HL-60/S4 (cell line): ENCODE results near the gene EPM2AIP1.
"Not testable (repeated sequence)": the region's sequence is repeated elsewhere in the genome, so short reads cannot be mapped to it uniquely, and the experiment has no call there.

Experiments used
- in situ Hi-C: fragments of 300-500 bp; cut with MboI; formaldehyde crosslinking; loops from 2 replicates; pipeline ENCODE4 v1.14.3; 2022; ENCODE audit warnings: low sequenced_read_pairs

EPM2AIP1 gene

DNA sequence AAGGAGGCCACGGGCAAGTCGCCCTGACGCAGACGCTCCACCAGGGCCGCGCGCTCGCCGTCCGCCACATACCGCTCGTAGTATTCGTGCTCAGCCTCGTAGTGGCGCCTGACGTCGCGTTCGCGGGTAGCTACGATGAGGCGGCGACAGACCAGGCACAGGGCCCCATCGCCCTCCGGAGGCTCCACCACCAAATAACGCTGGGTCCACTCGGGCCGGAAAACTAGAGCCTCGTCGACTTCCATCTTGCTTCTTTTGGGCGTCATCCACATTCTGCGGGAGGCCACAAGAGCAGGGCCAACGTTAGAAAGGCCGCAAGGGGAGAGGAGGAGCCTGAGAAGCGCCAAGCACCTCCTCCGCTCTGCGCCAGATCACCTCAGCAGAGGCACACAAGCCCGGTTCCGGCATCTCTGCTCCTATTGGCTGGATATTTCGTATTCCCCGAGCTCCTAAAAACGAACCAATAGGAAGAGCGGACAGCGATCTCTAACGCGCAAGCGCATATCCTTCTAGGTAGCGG lies at the start of gene EPM2AIP1:
TSS of gene EPM2AIP1 (minus strand) at position 326 of the 520 bp plus-strand sequence. CDS start at position 272, 54 bp downstream.
- in situ Hi-C loops: no loop called here

DNA sequence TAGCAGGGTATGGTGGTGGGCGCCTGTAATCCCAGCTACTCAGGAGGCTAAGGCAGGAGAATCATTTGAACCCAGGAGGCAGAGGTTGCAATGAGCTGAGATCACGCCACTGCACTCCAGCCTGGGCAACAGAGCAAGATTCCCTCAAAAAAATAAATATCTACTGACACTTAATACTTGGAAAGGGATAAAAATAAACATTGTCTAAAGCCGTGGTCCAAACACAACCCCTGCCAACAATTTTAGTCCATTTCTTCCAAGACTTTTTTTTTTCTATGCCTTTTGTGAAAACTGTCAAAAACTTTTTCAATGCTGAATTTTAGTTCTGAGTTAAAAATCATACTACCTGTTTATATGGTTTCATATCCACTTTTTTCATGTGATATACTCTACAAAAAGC lies 49.8 kb upstream of the EPM2AIP1 start:
- in situ Hi-C loops: not testable (repeated sequence)

- in situ Hi-C loops: no loop called here
These were observed 48.7 kb upstream of the EPM2AIP1 start for GRCh38 chr3:37041546-37042195.

- in situ Hi-C loops: no loop called here
These were observed 47.3 kb upstream of the EPM2AIP1 start for GRCh38 chr3:37040231-37040630.

- in situ Hi-C loops: no loop called here
These were observed 46.4 kb upstream of the EPM2AIP1 start for GRCh38 chr3:37039161-37039846.

DNA sequence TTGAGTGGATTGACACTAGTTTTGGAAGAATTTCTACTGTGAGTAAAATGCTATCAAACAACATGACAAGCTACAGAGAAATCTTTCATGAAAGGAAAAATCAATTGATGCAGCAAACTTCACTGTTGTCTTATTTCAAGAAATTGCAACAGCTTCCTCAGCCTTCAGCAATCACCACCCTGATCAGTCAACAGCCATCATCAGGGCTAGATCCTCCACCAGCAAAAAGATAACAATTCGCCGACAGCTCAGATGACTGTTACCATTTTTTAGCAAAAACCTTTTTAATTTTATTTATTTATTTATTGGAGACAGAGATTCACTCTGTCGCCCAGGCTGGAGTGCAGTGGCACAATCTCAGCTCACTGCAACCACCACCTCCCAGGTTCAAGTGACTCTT lies 44.4 kb upstream of the EPM2AIP1 start:
- in situ Hi-C loops: no loop called here

- in situ Hi-C loops: no loop called here
These were observed 40.0 kb upstream of the EPM2AIP1 start for GRCh38 chr3:37032961-37033360.

GRCh38 chr3:37031096-37031682 lies 38.3 kb upstream of the EPM2AIP1 start:
- in situ Hi-C loops: no loop called here

DNA sequence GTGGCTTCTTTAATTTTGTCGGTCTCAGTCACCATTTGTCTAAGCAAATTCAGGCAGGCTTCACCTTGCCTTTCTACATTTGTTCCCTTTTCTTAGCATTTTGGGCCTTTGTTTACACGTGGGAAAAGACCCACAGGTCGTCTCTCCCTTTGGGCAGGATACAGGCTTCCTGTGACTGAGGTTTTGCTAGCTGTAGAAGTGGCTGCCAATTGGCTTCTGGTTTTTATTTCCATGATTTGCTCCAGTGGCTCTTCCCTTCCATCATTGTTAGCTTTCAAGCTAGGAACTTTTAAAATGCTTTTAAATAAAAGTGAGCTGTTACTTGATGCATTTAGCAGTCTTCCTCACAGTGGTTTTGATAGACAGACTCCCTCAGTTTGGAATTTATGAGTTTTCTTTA lies 37.7 kb upstream of the EPM2AIP1 start:
- in situ Hi-C loops: no loop called here

DNA sequence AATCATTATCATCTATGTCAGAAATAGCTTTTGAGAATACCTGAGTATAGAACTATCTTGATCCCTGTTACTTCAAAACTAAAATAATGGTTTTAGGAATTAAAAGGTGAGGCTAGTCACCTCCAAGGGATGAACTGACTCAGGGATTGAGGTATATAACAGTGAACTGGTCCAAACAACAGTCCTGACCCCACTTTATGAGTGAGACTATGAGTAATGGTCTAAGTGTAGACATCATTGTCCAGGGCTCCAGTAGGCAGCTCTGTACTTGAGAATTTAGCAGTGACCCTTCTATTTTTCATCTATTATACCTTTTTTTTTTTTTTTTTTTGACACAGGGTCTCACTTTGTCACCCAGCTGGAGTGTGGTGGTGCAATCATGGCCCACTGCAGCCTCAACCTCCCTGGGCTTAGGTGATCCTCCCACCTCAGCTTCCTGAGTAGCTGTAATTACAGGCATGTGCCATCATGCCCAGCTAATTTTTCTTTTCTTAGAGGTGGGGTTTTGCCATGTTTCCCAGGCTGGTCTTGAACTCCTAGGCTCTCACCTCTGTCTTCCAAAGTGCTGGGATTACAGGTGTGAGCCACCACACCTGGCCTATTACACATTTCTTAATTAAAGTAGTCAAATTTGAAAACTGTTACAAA lies 36.7 kb upstream of the EPM2AIP1 start:
- in situ Hi-C loops: no loop called here

DNA sequence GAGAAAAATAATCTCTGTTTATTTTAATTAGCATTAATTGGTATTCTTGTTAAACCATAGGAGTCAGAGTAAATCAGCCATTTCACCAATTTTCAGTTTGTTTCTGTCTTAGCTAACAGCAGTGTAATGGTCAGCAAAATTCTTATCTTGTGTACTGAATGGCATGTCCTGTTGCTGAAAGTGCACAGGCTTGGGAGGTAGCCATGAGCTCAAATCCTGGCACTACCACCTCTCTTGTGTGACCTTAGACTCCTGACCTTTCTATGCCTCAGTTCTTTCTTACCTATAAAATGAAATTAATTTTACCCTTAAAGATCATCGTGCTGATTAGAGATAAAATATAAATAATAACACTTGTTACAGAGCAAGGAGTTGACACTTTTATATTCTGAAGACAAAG lies 36.2 kb upstream of the EPM2AIP1 start:
- in situ Hi-C loops: no loop called here

GRCh38 chr3:37028329-37028728 lies 35.4 kb upstream of the EPM2AIP1 start:
- in situ Hi-C loops: no loop called here

- in situ Hi-C loops: no loop called here
These were observed 33.9 kb upstream of the EPM2AIP1 start for GRCh38 chr3:37026851-37027250.

GRCh38 chr3:37025561-37026335 lies 32.8 kb upstream of the EPM2AIP1 start:
- in situ Hi-C loops: no loop called here

GRCh38 chr3:37024820-37025405 lies 32.0 kb upstream of the EPM2AIP1 start:
- in situ Hi-C loops: no loop called here

DNA sequence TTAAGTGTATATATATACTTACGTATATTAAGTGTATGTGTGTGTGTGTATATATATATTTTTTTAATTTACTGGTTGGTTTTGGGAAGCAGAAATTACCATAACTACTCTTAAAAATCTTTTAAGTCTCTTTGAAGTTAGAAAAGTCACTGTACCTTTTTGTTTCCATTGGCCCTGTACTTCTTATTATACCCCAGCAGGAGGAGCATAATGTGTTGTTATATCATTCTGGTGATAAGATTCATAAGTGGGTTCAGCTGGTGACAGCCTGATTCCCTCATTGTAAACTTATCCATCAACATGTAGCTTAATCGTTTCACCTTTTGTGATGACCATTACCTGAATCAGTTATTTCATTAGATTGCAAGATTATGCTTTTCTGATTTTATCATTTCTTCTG lies 31.2 kb upstream of the EPM2AIP1 start:
- in situ Hi-C loops: no loop called here

GRCh38 chr3:37017683-37018082 lies 24.8 kb upstream of the EPM2AIP1 start:
- in situ Hi-C loops: no loop called here

- in situ Hi-C loops: no loop called here
These were observed 24.0 kb upstream of the EPM2AIP1 start for GRCh38 chr3:37016903-37017302.

DNA sequence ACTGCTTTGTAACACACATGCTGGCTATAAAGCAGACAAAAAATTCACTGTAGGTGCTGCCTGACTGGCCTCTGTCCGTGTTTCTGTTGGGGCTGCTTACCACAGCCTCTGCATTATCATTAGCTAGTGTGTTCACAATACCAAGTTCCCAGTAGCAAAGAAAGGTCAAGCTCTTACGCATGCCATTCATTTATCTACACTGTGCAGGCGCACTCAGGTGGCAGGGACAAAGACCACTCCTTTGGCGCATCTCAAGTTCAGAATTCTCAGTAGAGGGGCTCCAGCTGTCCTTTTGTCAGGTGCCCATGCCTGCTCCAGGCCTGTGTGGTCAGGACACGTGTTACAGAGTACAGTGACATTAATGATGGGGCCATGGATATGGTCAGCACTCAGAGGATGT lies 22.7 kb upstream of the EPM2AIP1 start:
- in situ Hi-C loops: no loop called here

GRCh38 chr3:37014620-37015019 lies 21.7 kb upstream of the EPM2AIP1 start:
- in situ Hi-C loops: no loop called here
